Fibroblast of lung (primary cell): ENCODE results near the gene HNRNPM. TPM values are rescaled to one million over a fixed set of nuclear protein-coding genes. Genes with fewer than 3 reads are reported as not detected.

Source experiments
- DNase-seq, 2 donors: peaks; one replicate each; pipeline versions ENCODE4 v3.0.0 to v3.0.0-alpha.2; 2010; ENCODE audit warnings: low read depth in 2 of 2
- H2AFZ ChIP-seq: 2 replicates; pipeline ENCODE4 v1.5.1; 2012; ENCODE audit warnings: low read length, control low read depth, inconsistent platforms
- H3K27ac ChIP-seq: 2 replicates; pipeline ENCODE4 v1.5.1; 2011; ENCODE audit warnings: low read length, control low read depth; ENCODE audit not compliant: insufficient read depth
- H3K27me3 ChIP-seq: 2 replicates; pipeline ENCODE4 v1.5.1; 2011; ENCODE audit warnings: mild to moderate bottlenecking, low read length; ENCODE audit not compliant: control insufficient read depth, insufficient read depth
- H3K36me3 ChIP-seq: 2 replicates; pipeline ENCODE4 v1.5.1; 2011; ENCODE audit warnings: low read length; ENCODE audit not compliant: control insufficient read depth, insufficient read depth
- H3K4me1 ChIP-seq: 2 replicates; pipeline ENCODE4 v1.5.1; 2011; ENCODE audit warnings: low read length; ENCODE audit not compliant: control insufficient read depth, insufficient read depth; ENCODE audit errors: extremely low read depth
- H3K4me2 ChIP-seq: 2 replicates; pipeline ENCODE4 v1.5.1; 2011; ENCODE audit warnings: low read length, control low read depth; ENCODE audit not compliant: insufficient read depth; ENCODE audit errors: extremely low read depth
- H3K4me3 ChIP-seq, 4 experiments: fragments of 200-600 bp in 1 of 4; sonication (generic) in 1 of 4; replicated peaks in 1 of 4; 2 replicates each; pipeline ENCODE4 v1.5.1; 2011 to 2016; ENCODE audit warnings: low read length in 4 of 4, low read depth in 3 of 4, mild to moderate bottlenecking in 3 of 4, control low read depth in 2 of 4, inconsistent platforms in 1 of 4, mixed read lengths in 1 of 4; ENCODE audit not compliant: insufficient read depth in 1 of 4; ENCODE audit errors: control extremely low read depth in 1 of 4
- H3K79me2 ChIP-seq: 2 replicates; pipeline ENCODE4 v1.5.1; 2012; ENCODE audit warnings: mild to moderate bottlenecking, low read length, inconsistent platforms; ENCODE audit not compliant: control insufficient read depth, insufficient read depth
- H3K9ac ChIP-seq: 2 replicates; pipeline ENCODE4 v1.5.1; 2011; ENCODE audit warnings: mild to moderate bottlenecking, low read length, control low read depth; ENCODE audit not compliant: insufficient read depth
- H3K9me3 ChIP-seq: 2 replicates; pipeline ENCODE4 v1.5.1; 2012; ENCODE audit warnings: low read depth, low read length; ENCODE audit not compliant: control insufficient read depth, insufficient read depth
- H4K20me1 ChIP-seq: 2 replicates; pipeline ENCODE4 v1.5.1; 2011; ENCODE audit warnings: low read length; ENCODE audit not compliant: control insufficient read depth, insufficient read depth; ENCODE audit errors: extremely low read depth
- EZH2 ChIP-seq: IDR thresholded peaks from 2 replicates; pipeline ENCODE4 v1.5.1; 2012; ENCODE audit warnings: low read length, control low read depth, mild to moderate bottlenecking; ENCODE audit errors: missing control alignments
- polyA plus RNA-seq, 2 donors: library from polyadenylated mRNA; depleted of rRNA in 1 of 2; stranded (reverse) in 1 of 2; unstranded in 1 of 2; fragments of >200 nt; gene quantifications; 2 replicates each; pipeline ENCODE4 v1.2.1, GENCODE V29; 2011 to 2012; ENCODE audit warnings: missing spikeins in 1 of 2
- total RNA-seq: library from RNA; depleted of rRNA; stranded (reverse); fragments of >200 nt; gene quantifications from 2 replicates; pipeline ENCODE4 v1.2.1, GENCODE V29; 2014
- TF ChIP-seq, protein P1 (sequence below), 2 donors: IDR thresholded peaks in 1 of 2; conservative IDR thresholded peaks in 1 of 2; 1 replicate in 1 of 2; 2 replicates in 1 of 2; pipeline ENCODE4 v1.5.1; 2011 to 2012; ENCODE audit warnings: low read length in 2 of 2, control low read depth in 1 of 2, inconsistent platforms in 1 of 2, low read depth in 1 of 2, mild to moderate bottlenecking in 1 of 2

HNRNPM gene
- total and polyA plus RNA-seq, 2 donors (not counting 1 experiment from before 2014, with no cell fraction given): 51.5 to 104 TPM

DNA sequence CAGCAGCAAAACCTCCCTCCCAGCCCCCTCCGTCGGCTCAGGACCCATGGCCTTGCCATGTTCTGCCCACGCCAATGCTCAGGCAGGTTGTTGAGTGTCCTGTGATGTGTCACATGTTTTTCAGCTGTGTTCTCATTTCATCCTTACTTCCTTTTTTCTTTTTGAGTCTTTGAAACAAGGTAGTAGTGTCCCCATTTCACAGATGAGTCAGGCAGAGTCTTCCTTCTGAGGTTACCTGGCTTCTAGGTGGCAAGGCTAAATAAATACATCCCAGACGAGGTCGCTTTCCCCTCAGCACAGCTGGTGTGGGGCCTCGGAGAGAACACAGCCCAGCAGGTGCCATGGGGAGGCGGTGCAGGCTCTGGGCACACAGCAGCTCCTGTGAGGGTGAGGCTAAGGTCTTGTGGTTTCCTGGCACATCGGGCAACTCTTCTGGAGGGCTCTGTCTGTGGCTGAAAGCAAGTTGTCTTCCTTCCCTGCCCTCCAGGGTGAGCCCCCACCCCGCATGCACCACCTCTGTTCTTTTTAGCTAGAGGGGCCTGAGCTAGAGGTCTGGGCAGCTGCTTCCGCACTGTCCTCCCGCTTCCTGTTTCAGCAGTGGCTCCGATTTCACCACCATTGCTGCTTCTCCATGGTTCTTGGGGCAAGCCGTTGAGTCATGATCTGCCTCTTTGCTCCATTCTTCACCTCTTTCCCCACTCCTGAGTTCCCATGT, 42.5 kb downstream of the HNRNPM start:
- Histone ChIP-seq H3K79me2 (peaks cover 11% of the 10 kb centered on the region), H4K20me1 (no peaks in the 10 kb centered on the region), H3K9ac (no peak overlapping the region), H3K4me2 (no peak overlapping the region), H3K9me3 (no peaks in the 10 kb centered on the region), H2AFZ (no peak overlapping the region), H3K36me3 (peaks cover 35% of the 10 kb centered on the region), H3K27ac (no peak overlapping the region), H3K4me3 (no peak overlapping the region), H3K27me3 (no peaks in the 10 kb centered on the region), H3K4me1 (no peaks in the 10 kb centered on the region)
- TF ChIP-seq, protein P1, sequence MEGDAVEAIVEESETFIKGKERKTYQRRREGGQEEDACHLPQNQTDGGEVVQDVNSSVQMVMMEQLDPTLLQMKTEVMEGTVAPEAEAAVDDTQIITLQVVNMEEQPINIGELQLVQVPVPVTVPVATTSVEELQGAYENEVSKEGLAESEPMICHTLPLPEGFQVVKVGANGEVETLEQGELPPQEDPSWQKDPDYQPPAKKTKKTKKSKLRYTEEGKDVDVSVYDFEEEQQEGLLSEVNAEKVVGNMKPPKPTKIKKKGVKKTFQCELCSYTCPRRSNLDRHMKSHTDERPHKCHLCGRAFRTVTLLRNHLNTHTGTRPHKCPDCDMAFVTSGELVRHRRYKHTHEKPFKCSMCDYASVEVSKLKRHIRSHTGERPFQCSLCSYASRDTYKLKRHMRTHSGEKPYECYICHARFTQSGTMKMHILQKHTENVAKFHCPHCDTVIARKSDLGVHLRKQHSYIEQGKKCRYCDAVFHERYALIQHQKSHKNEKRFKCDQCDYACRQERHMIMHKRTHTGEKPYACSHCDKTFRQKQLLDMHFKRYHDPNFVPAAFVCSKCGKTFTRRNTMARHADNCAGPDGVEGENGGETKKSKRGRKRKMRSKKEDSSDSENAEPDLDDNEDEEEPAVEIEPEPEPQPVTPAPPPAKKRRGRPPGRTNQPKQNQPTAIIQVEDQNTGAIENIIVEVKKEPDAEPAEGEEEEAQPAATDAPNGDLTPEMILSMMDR (conservative IDR thresholded peaks at IDR 0.05 in 1 of 2, IDR thresholded peaks at IDR 0.05 in 1 of 2; ENCODE audit: low read depth in 1 of 2, low read length in 2 of 2): no peak
- no peak for TF ChIP-seq EZH2
- no peak for DNase-seq

- H3K4me3 ChIP-seq: no peak overlapping the region
- peaks cover 30% of the 10 kb centered on the region for H3K36me3 ChIP-seq
- no peak overlapping the region for H3K9ac ChIP-seq
- H2AFZ ChIP-seq: no peak overlapping the region
- H3K27ac ChIP-seq: no peak overlapping the region
- H3K9me3 ChIP-seq: no peaks in the 10 kb centered on the region
- H3K4me2 ChIP-seq: no peak overlapping the region
- H4K20me1 ChIP-seq: no peaks in the 10 kb centered on the region
- TF ChIP-seq, protein P1 (conservative IDR thresholded peaks at IDR 0.05 in 1 of 2, IDR thresholded peaks at IDR 0.05 in 1 of 2; ENCODE audit: low read depth in 1 of 2, low read length in 2 of 2): no peak
- TF ChIP-seq EZH2: no peak
- H3K4me1 ChIP-seq: no peaks in the 10 kb centered on the region
- no peak for DNase-seq
- peaks cover 3% of the 10 kb centered on the region for H3K79me2 ChIP-seq
- H3K27me3 ChIP-seq: no peaks in the 10 kb centered on the region
Measured at GRCh38 chr19:8488365-8488764, 43.6 kb downstream of the HNRNPM start.

DNA sequence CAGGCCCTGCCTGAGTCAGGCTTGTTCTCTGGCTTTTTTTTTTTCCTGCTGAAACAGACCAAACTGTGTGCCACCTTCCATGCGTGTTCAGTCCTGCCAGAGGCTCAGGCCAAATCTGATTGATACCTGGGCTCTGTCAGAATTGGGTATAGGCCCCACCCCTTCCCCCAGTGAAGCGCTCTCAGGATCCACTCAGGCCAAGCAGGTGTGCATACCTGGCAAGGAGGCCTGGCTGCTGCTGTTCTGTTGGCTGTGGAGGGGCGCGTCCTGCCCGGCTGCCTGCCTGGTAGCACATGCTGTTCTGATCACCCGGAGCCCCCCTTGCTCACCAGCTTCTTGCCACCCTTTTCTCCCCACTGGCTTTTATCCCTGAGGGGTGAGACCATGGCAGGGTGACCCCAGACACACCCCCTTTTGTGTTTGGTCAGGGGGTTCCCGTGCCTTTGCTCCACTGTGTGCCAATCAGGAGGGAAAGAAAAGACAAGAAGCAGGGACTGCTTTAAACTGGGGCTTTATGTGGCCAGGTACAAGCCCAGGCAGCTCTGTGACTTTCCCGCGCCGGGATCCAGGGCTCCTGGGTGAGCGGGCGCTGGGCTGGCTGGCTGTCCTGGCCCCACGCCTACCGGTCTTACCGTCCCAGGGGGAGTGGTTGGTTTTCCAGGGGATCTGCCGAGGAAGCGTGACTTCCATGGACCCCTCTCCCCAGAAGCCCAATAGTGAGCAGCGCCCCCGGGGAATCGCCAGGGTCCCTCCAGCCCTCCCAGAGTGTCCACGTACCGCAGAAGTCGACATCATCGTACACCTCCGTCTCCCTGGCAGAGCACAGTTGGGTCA, 45.0 kb downstream of the HNRNPM start:
- H3K9ac ChIP-seq: no peak overlapping the region
- no peak overlapping the region for H3K27ac ChIP-seq

More for the DNA sequence above, 45.0 kb downstream of the HNRNPM start:
- Histone ChIP-seq H3K36me3 (peaks cover 25% of the 10 kb centered on the region), H3K9me3 (no peaks in the 10 kb centered on the region), H3K4me3 (no peak overlapping the region), H3K79me2 (no peaks in the 10 kb centered on the region), H4K20me1 (no peaks in the 10 kb centered on the region), H3K4me2 (no peak overlapping the region), H2AFZ (no peak overlapping the region), H3K4me1 (no peaks in the 10 kb centered on the region), H3K27me3 (no peaks in the 10 kb centered on the region)
- DNase-seq: no peak
- TF ChIP-seq, protein P1 (conservative IDR thresholded peaks at IDR 0.05 in 1 of 2, IDR thresholded peaks at IDR 0.05 in 1 of 2; ENCODE audit: low read depth in 1 of 2, low read length in 2 of 2): no peak
- TF ChIP-seq EZH2: no peak
